Lung (tissue), 12 donors: ENCODE measurements around the gene TMEM164. TPM values are rescaled to one million over a fixed set of nuclear protein-coding genes. Genes with fewer than 3 reads are reported as not detected.

Source experiments
- ATAC-seq: fragments of 200-7000 bp; cut with Tn5 transposase; one replicate; pipeline ENCODE4 v1.9.1; 2020; ENCODE audit warnings: moderate number of reproducible peaks; ENCODE audit not compliant: insufficient read depth, low FRiP score
- DNase-seq, 3 donors: peaks; one replicate each; pipeline ENCODE4 v3.0.0-alpha.2; 2013 to 2017
- H3K27ac ChIP-seq, 2 donors: one replicate each; pipeline ENCODE4 v1.5.1; 2013; ENCODE audit warnings: mild to moderate bottlenecking in 2 of 2, moderate library complexity in 2 of 2, control low read depth in 1 of 2, inconsistent platforms in 1 of 2, low read depth in 1 of 2, low read length in 1 of 2
- H3K27me3 ChIP-seq, 3 donors: one replicate each; pipeline ENCODE4 v1.5.1; 2013; ENCODE audit warnings: low read length in 2 of 3; ENCODE audit not compliant: control insufficient read depth in 3 of 3, insufficient read depth in 3 of 3
- H3K36me3 ChIP-seq, 4 donors: one replicate each; pipeline ENCODE4 v1.5.1; 2013; ENCODE audit warnings: low read length in 4 of 4, mild to moderate bottlenecking in 1 of 4, moderate library complexity in 1 of 4; ENCODE audit not compliant: control insufficient read depth in 4 of 4, insufficient read depth in 4 of 4
- H3K4me1 ChIP-seq, 5 donors: one replicate each; pipeline ENCODE4 v1.5.1; 2013; ENCODE audit warnings: low read length in 5 of 5, mild to moderate bottlenecking in 2 of 5, moderate library complexity in 1 of 5; ENCODE audit not compliant: control insufficient read depth in 5 of 5, insufficient read depth in 5 of 5
- H3K4me3 ChIP-seq: one replicate; pipeline ENCODE4 v1.5.1; 2013; ENCODE audit warnings: mild to moderate bottlenecking, control low read depth, moderate library complexity
- H3K9ac ChIP-seq, 2 donors: one replicate each; pipeline ENCODE4 v1.5.1; 2013; ENCODE audit warnings: low read length in 2 of 2, control low read depth in 1 of 2; ENCODE audit not compliant: insufficient read depth in 1 of 2
- H3K9me3 ChIP-seq, 4 donors: one replicate each; pipeline ENCODE4 v1.5.1; 2013; ENCODE audit warnings: low read length in 3 of 4, mild to moderate bottlenecking in 1 of 4, moderate library complexity in 1 of 4; ENCODE audit not compliant: control insufficient read depth in 4 of 4, insufficient read depth in 3 of 4
- CTCF ChIP-seq: IDR thresholded peaks from 2 replicates; pipeline ENCODE4 v1.5.1; 2012; ENCODE audit warnings: mild to moderate bottlenecking; ENCODE audit errors: control extremely low read depth, extremely low read depth
- WGBS, 2 donors: extraction: QIAGEN DNeasy Blood & Tissue Kit; methylation state at CpG; one replicate each; pipeline ENCODE4 v1.1.7; 2013; 5-methylcytosine and 5-hydroxymethylcytosine counted together
- polyA plus RNA-seq, 2 donors: library from polyadenylated mRNA; stranded (reverse); fragments of 200-250 nt; gene quantifications; one replicate each; pipeline ENCODE4 v1.2.1, GENCODE V29; 2013
- total RNA-seq, 2 donors: library from RNA; depleted of rRNA in 1 of 2; stranded (reverse); fragments of >200 nt in 1 of 2; gene quantifications; one replicate each; pipeline ENCODE4 v1.2.1, GENCODE V29; 2014 to 2021
- donor health status: control.
- donor health status: control.
- donor health status: Bipolar disorder and iron deficiency.
- donor health status: healthy.
- donor health status: DM: yes; HTN: yes; CAD: no.

The TMEM164 gene
- total and polyA plus RNA-seq, 4 donors, result 22.4 to 87.0 (median 38.0) TPM

GRCh38 chrX:110041980-110042379 is 39.1 kb downstream of the TMEM164 start:
- ATAC-seq, result no peak
- 28 to 58% methylated on average over 2 of the region's 2 CpGs for WGBS, 2 donors

GRCh38 chrX:110042496-110042895 is 39.6 kb downstream of the TMEM164 start:
- H3K36me3 ChIP-seq, result no peaks in the 10 kb centered on the region
- no peak overlapping the region for H3K9ac ChIP-seq
- H3K27me3 ChIP-seq, result peaks cover 0 to 40% (median 5%) of the 10 kb centered on the region in 3 donors
- DNase-seq (no peak), ATAC-seq (no peak)
- H3K9me3 ChIP-seq, result no peaks in the 10 kb centered on the region
- H3K27ac ChIP-seq, result no peak overlapping the region
- no peak for TF ChIP-seq CTCF
- no peak overlapping the region for H3K4me3 ChIP-seq
- H3K4me1 ChIP-seq, result peaks cover 0 to 13% (median 0%) of the 10 kb centered on the region in 5 donors

More at GRCh38 chrX:110041980-110042379, 39.1 kb downstream of the TMEM164 start:
- Histone ChIP-seq H3K4me1 (peaks cover 0 to 16% (median 0%) of the 10 kb centered on the region in 5 donors), H3K27ac (no peak overlapping the region), H3K4me3 (no peak overlapping the region), H3K9ac (no peak overlapping the region), H3K36me3 (no peaks in the 10 kb centered on the region), H3K27me3 (peaks cover 0 to 35% (median 7%) of the 10 kb centered on the region in 3 donors), H3K9me3 (peaks cover 0 to 2% (median 0%) of the 10 kb centered on the region in 4 donors)
- no peak for TF ChIP-seq CTCF
- DNase-seq, result no peak

DNA sequence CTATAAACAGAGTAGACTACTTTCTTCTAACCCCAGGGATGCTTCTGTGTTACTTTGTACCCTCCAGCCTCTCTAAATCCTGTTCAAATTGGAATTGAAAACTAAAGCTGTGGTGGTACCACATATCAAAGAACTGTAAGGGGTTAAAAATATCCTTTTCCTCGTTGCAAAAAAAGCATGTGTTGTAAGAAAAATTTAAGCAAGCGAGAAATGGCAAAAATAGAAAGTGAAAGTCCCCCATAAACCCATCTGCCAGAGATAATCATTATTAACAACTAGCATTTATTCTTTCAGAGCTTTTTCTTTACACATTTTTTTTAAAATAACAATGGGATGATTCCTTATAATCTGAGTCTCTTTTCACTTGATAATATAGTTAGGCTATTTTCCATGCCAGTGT is 40.6 kb downstream of the TMEM164 start:
- WGBS, 2 donors, result 0 to 19% methylated on average over 2 of the region's 2 CpGs
- H3K27me3 ChIP-seq, result peaks cover 0 to 46% (median 5%) of the 10 kb centered on the region in 3 donors
- H3K36me3 ChIP-seq, result no peaks in the 10 kb centered on the region
- ATAC-seq, result no peak
- peak in 1 of 3 donors; percentile 16 for DNase-seq
- no peak overlapping the region for H3K27ac ChIP-seq
- no peak overlapping the region for H3K4me3 ChIP-seq
- peaks cover 0 to 13% (median 0%) of the 10 kb centered on the region in 5 donors for H3K4me1 ChIP-seq
- TF ChIP-seq CTCF, result no peak
- H3K9me3 ChIP-seq, result no peaks in the 10 kb centered on the region
- no peak overlapping the region for H3K9ac ChIP-seq
